Measurements from ENCODE around the gene SYT13. TPM values are rescaled to one million over a fixed set of nuclear protein-coding genes. Genes with fewer than 3 reads are reported as not detected.

Gene SYT13, protein sequence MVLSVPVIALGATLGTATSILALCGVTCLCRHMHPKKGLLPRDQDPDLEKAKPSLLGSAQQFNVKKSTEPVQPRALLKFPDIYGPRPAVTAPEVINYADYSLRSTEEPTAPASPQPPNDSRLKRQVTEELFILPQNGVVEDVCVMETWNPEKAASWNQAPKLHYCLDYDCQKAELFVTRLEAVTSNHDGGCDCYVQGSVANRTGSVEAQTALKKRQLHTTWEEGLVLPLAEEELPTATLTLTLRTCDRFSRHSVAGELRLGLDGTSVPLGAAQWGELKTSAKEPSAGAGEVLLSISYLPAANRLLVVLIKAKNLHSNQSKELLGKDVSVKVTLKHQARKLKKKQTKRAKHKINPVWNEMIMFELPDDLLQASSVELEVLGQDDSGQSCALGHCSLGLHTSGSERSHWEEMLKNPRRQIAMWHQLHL
- not detected in 2 replicates for total RNA-seq

DNA sequence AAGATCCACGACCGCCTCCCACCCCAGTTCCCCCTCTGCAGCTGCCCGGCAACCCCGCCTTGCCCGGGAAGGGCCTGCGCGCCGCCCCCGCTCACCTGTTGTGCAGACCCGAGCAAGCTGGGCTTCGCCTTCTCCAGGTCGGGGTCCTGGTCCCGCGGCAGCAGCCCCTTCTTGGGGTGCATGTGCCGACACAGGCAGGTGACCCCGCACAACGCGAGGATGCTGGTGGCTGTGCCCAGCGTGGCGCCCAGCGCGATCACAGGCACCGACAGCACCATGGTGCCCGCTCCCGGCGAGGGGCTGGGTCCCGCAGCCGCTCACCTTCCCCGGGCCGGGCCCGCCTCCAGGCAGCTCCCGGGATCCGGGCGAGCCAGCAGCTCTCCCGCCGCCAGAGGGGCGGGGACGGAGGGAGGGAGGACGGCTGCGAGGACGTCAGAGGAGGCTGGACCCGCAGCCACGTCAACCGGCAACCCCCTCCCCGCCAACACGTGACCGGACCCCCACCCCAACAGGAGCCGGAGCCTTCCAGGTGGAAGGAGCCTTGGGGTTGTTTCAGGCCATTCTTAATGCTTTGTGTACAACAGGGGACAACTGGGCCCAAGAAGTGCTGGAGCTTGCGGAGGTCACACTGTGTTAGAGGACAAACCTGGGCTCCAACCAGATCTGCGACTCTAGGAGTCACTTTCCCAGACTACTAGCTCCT lies at the start of gene SYT13:
SYT13 (minus strand) TSS at position 412 of the 703 bp plus-strand sequence; CDS start at position 278, 134 bp downstream.

Other genes with a start within 250 kb of the SYT13 start
- gene PRDM11, start 139.7 kb downstream of the SYT13 start, total RNA-seq: 3.4 and 5.7 TPM in 2 replicates